CD1c-positive myeloid dendritic cell (primary cell): ENCODE measurements around the gene ZMYND19.
"Not testable (repeated sequence)": the region's sequence is repeated elsewhere in the genome, so short reads cannot be mapped to it uniquely, and the experiment has no call there.

Experiments used
- DNase-seq: peaks from one replicate; pipeline ENCODE4 v3.0.0-alpha.2; 2016; ENCODE audit errors: extremely low spot score

ZMYND19 gene

GRCh38 chr9:137614631-137615386, 24.5 kb upstream of the ZMYND19 start:
- DNase-seq = no peak

- no peak for DNase-seq
These were observed 23.6 kb upstream of the ZMYND19 start for GRCh38 chr9:137613738-137614523.

GRCh38 chr9:137613259-137613658, 22.9 kb upstream of the ZMYND19 start:
- DNase-seq = no peak

GRCh38 chr9:137612741-137613142, 22.4 kb upstream of the ZMYND19 start:
- no peak for DNase-seq

- DNase-seq = no peak
These were observed 21.6 kb upstream of the ZMYND19 start for GRCh38 chr9:137611623-137612609.

- no peak for DNase-seq
These were observed 20.6 kb upstream of the ZMYND19 start for GRCh38 chr9:137610944-137611343.

- peak; percentile 53 for DNase-seq
These were observed 17.0 kb upstream of the ZMYND19 start for GRCh38 chr9:137607141-137607857.

GRCh38 chr9:137606734-137607138, 16.4 kb upstream of the ZMYND19 start:
- no peak for DNase-seq

- DNase-seq = no peak
These were observed 15.8 kb upstream of the ZMYND19 start for GRCh38 chr9:137606005-137606621.

GRCh38 chr9:137605121-137606004, 15.1 kb upstream of the ZMYND19 start, which contains the start of gene ARRDC1:
Gene ARRDC1 (plus strand): TSS chr9:137605686. CDS start chr9:137605718, 32 bp downstream.
- DNase-seq = peak; percentile 97

- DNase-seq = no peak
These were observed 14.2 kb upstream of the ZMYND19 start for GRCh38 chr9:137604345-137605086.

GRCh38 chr9:137603879-137604278, 13.6 kb upstream of the ZMYND19 start:
- DNase-seq = no peak

GRCh38 chr9:137602661-137603060, 12.3 kb upstream of the ZMYND19 start:
- DNase-seq = peak; percentile 57

- DNase-seq = no peak
These were observed 8.6 kb upstream of the ZMYND19 start for GRCh38 chr9:137598943-137599342.

- not testable (repeated sequence) for DNase-seq
These were observed 6.3 kb upstream of the ZMYND19 start for GRCh38 chr9:137596577-137596976.

GRCh38 chr9:137593176-137593575, 2.9 kb upstream of the ZMYND19 start:
- DNase-seq = no peak

GRCh38 chr9:137592767-137593166, 2.5 kb upstream of the ZMYND19 start:
- peak; percentile 35 for DNase-seq

- no peak for DNase-seq
These were observed 216 bp downstream of the ZMYND19 start for GRCh38 chr9:137590123-137590468.
